ENCODE measurements around the gene WRAP73. TPM values are rescaled to one million over a fixed set of nuclear protein-coding genes. Genes with fewer than 3 reads are reported as not detected.

Gene WRAP73
- total RNA-seq, 4 donors from 2014 or later: 16.8 to 20.5 (median 19.5) TPM

- TF ChIP-seq CTCF (IDR thresholded peaks at IDR 0.05; ENCODE audit: low read depth): no peak
Measured at GRCh38 chr1:3642919-3643675, 6.8 kb downstream of the WRAP73 start.

- no peak for TF ChIP-seq CTCF (IDR thresholded peaks at IDR 0.05; ENCODE audit: low read depth)
Measured at GRCh38 chr1:3641816-3642215, 8.1 kb downstream of the WRAP73 start.

GRCh38 chr1:3641046-3641760 lies 8.7 kb downstream of the WRAP73 start:
- no peak for TF ChIP-seq CTCF (IDR thresholded peaks at IDR 0.05; ENCODE audit: low read depth)

GRCh38 chr1:3640121-3640837 lies 9.6 kb downstream of the WRAP73 start:
- TF ChIP-seq CTCF (IDR thresholded peaks at IDR 0.05; ENCODE audit: low read depth): no peak

GRCh38 chr1:3639397-3639911 lies 10.4 kb downstream of the WRAP73 start:
- TF ChIP-seq CTCF (IDR thresholded peaks at IDR 0.05; ENCODE audit: low read depth): no peak

- no peak for TF ChIP-seq CTCF (IDR thresholded peaks at IDR 0.05; ENCODE audit: low read depth)
Measured at GRCh38 chr1:3638676-3639075, 11.2 kb downstream of the WRAP73 start.

GRCh38 chr1:3638027-3638426 lies 11.9 kb downstream of the WRAP73 start:
- no peak for TF ChIP-seq CTCF (IDR thresholded peaks at IDR 0.05; ENCODE audit: low read depth)
